NOMO-1 treated with dmso at 0.1 percent for 144 hours (cell line): ENCODE measurements around the gene LCE7A.

Source experiments
- DNase-seq: peaks from one replicate; lab custom pipeline; 2025; ENCODE audit not compliant: unreplicated experiment; lab: John Stamatoyannopoulos, UW

Gene LCE7A, protein sequence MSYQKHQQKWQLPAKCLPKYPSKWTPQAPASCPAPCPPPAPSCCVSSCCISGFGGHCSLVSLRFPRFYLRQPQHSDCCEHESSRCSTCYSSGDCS

DNA sequence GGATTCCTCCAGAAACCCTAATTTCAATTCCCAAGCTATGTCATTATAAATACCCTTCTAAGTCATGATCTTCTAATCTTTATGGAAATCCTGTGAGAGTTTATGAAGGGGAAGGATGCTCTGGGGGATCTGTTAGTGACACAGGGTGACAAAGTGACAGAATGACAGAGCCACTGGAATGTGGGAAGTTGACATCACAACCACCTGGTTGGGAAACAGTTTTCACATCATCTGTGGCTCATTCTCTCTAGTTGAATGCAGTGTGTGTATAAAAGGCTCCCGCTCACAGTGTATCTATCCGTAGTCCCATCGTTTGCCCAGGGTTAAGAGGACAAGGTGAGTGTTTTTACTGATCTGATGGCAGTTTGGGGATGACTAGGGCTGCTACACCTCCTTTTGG, at the start of gene LCE7A:
Gene LCE7A (plus strand): TSS at position 301 of the 400 bp plus-strand sequence. CDS start 702 bp downstream, outside the sequence.
- DNase-seq: no peak

DNA sequence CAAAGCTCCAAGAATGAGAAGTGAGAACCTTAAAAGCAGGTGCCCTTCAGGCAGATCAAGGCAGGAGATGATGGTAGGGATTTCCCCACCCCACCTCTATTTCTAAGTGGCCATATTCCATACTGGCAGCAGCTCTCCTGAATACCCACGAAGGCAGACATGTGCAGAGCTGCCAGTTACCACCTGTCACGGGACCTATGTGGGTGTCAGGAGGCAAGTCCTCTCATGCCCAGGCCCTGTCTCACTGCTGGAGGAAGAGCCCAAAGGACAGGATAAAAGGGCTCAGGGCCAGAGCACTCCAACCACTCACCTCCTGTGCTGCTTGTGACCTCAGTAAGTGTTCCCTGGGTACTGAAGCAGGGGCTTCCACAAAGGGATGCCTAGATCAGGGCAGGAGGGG, 48.7 kb upstream of the LCE7A start:
- DNase-seq: no peak

DNA sequence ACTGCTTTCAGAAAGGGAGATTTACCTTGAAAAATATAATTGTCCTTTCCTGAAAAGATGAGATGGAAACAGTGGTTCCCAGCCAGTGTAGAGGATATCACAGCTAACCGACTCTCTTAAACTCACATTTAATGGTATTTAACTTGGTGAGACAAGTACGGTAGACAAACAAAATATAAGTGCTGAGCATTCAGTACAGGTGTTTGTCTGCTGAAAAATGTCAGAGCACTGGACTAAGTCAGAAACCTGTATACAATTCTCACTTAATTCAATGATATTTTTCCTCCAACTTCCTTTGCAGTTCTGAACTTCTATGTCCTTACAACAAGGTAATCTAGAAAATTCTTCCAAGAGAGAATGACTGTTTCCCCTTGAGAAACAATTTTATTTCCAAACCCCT, 48.1 kb upstream of the LCE7A start, which contains the start of gene LCE1B:
Gene LCE1B (plus strand): TSS at position 301 of the 400 bp plus-strand sequence. CDS start 476 bp downstream, outside the sequence.
- no peak for DNase-seq

DNA sequence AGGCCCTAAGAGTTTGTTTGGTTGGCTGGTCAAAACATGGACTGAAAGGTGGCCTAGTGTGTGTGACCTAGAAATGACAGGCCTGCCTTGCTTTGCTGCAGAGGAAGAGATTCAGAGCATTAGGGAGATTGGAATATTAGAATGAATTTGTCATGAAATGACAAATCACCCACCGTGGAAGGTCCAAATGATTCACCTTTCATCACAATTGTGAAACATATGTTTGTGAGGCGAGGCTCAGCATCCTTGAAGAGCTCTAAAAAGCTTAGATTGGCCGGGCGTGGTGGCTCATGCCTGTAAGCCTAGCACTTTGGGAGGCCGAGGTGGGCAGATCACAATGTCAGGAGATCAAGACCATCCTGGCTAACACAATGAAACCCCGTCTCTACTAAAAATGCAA, 42.5 kb upstream of the LCE7A start:
- DNase-seq: no peak

DNA sequence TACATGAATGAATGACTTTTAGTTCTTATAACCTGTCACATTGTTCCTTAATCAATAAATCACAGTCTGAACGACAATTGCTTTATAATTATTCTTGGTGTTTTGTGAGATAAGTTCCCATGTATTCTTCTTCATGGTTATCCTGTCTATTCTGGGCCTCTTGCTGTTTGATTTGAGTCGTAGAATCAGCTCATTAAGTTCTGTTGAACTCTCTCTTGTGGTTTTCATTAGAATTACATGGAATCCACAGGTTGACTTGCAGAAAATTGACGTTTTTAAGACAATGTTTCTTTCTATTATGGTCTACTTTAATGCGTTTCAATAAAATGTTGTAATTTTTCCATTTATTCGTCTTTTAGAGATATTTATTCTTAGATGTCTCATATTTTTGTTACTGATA, 36.5 kb upstream of the LCE7A start:
- DNase-seq: no peak

DNA sequence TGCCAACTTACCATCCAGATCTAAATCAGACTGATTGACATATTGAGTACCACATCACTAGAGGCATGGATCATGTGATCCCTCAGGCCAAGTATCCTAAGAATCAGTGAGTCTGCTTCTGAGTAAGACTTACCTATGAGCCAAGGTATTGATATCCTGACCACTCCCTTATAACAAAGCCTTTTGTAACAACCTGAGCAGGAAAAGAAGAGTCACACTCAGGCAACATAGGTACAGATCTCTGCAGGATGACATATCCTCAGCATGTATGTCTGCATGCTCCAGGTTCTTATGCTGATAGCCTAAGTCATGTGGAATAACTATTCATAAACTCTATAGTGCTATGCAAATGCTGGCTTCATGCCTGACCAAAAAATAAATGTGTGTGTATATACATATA, 34.8 kb upstream of the LCE7A start:
- DNase-seq: no peak

DNA sequence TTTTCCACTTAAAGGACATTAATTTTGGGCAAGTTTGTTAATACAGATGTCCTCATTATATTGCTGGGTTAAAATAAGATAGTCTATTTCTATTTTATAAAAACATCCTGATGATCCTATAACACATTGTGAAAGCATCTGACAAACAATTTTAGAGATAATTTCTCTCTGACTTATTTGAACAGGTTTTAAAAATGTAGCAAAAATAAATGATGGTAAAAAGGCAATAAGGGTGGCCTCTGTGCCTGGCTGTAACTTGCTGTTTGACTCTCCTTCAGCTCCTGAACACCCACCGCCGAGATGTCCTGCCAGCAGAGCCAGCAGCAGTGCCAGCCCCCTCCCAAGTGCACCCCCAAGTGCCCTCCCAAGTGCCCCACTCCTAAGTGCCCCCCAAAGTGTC, 32.6 kb upstream of the LCE7A start, which contains the start of gene LCE1A:
Gene LCE1A (plus strand): TSS at position 301 of the 400 bp plus-strand sequence. CDS start 0 bp downstream, at position 301.
- no peak for DNase-seq

DNA sequence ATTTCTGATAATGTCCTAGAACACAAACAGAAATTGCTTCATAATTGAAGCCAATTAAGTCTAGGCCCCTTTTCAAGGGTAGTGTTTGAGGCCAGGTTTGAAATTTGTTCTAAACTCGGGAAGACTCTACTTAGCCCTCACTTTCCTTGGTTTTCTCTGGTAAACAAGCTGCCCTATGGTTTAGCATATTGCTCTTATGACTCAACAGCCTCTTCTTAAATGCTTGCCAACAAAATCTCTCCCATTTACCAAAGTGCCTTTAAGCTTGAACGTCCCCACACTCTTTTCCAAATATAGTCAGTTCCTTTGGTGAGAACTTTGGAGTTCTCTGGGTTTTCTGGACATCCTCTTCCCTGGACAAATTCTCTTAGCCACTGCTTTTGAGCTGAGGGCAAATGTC, 22.9 kb upstream of the LCE7A start:
- no peak for DNase-seq

DNA sequence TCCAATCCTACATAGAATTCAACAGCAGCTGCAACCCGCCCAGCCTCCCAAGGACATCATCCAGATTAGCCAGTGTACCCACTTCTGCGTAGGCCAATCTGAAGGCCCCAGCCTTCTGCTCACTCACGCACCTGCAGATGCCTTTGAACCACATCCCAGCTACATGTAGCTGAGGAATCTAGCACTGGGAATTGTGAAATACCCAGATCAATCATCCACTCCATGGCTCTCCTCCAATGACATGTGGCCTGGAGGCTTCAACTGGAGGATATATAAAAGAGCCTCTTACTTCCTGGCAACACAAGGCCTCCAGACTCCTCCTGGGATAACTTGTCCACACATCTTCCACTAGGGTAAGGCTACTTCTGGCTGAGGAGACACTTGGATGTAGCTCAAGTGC, 17.2 kb upstream of the LCE7A start, which contains the start of gene LCE6A:
Gene LCE6A (plus strand): TSS at position 301 of the 400 bp plus-strand sequence. CDS start 665 bp downstream, outside the sequence.
- no peak for DNase-seq

DNA sequence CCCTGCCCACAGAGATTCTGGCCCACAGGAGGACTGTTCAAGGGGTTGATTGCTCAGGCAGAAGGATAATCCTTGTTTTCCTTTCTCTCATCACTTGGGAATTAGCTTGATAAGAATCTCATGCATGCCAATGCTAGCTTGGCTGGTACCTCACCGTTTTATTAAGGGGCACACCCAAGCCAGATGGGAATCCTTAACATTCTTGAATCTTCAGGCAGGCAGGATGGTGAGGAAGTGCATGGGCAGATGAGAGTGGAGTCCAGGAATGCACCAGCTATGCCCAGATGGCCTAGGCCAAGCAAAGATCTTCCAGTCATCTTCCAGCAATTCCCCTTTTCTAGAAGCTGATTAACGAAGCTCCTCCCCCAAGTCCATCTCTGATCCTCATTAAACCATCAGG, 4.1 kb upstream of the LCE7A start:
- DNase-seq: no peak

DNA sequence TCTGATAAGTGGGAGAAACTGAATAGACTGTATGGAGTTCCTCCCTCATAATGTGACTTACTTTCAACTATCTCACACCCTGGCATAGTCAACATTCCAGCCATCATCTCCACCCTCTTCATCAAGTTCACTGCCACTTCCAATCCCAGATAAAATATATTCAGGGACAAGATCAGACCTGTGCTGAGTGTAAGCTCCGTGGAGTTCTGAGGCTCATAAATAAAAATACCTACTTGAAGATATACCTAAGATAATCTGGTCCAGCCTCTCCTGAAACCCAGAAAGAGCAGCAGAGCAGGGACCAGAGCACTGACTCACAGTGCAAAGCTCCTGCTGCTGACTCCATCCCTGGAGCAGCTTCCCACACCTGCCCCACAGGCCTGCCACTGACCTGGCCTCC, 1.7 kb upstream of the LCE7A start:
- DNase-seq: no peak

DNA sequence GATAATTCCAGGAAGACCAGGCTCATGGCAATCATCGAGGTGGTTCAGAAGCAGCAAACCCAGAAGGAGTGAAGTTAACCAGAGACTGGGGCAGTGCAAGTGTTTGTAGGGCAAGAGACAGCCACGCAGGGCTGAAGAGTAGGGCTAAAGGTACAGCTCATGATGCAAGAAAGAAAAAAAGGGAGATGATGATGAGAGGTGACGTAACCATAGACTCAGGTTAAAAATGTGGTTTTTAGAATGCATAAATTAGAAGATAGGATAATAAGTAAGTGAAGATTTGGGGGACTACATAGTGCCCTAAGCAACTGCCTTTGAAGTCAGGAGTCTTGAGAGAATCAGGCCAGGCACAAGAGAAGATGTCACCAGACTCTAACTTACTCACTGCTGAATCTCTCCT, 333 bp downstream of the LCE7A start:
- DNase-seq: no peak

DNA sequence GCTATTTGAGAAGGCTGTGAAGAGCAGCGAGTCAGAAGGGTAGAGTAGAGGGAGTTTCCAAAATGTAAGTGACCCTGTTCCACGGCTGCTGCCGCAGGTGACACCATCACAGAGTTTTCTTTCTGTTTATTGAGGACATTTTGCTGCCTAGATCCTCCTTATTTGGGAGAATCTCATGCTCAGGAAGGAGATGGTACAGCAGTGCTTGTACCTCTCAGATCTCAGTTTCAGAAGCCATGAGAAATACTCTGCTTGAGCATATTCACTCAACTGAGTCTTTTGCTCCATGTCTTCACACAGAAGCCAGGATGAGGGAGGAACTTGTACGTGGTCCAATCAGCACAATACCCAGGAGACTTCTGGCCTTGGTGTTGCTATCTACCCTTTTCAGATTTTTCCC, 1.6 kb downstream of the LCE7A start:
- DNase-seq: no peak

DNA sequence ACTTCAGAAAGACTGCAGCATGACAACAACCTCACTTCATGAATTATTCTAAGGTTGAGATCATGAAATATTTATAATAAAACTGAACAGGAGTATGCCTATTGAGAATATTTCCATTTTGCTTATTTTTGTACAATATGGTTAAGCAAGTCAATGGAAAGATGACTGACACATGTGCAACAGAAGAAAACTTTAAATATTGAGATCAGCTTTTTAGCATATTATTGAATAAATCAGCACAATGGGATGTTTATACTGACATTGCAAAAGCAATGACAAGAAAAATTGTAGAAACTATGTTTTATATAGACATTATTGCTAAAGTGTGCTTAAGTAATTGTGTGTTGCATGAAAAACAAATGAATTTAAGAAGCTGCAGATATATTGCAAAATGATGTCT, 4.6 kb downstream of the LCE7A start:
- DNase-seq: no peak

DNA sequence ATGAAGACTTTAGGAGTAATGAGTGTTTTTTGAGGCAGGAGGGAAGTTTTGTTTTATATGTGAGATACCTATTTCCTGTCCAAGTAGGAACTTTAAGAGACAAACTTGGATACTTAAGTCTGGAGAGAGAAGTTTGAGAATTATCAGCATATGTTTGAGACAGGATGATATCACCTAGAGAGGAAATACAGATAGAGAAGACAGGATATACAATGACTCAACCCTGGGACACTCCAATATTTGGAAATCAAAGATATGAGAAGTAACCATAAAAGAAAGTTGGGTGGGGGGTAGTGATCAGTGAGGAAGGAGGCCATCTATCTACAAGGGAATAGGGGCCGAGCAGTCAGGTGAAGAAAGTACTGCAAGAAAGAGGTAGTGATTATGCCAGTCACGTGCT, 6.5 kb downstream of the LCE7A start:
- DNase-seq: no peak

DNA sequence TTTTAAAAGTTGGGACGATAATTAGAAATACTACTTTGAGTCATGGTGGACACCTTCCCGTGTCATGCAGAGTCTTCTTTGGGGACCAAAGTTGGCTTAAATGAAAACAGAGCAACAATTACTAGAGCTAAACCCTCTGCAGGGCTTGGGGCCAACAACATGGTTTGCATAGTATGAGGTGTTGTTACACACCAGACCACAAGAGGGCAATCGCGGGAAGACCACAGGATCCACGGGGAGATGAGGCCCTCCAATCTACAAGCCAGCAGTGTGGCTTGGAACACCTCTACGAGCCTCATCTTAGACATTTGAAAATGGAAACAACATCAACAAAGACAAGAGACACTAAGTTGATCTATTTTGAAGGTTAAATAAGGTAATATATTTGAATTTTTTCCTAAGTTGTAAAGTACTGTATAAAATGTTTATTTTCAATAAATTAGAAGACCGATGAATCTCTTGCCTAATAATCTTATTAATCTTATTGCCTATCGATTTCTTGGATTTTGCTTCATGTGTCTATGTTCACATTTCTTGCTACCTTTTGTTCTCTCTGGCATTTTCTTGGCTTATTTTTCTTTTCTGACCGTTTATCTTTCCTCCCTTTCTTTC, 10.1 kb downstream of the LCE7A start:
- peak; percentile 13 for DNase-seq

DNA sequence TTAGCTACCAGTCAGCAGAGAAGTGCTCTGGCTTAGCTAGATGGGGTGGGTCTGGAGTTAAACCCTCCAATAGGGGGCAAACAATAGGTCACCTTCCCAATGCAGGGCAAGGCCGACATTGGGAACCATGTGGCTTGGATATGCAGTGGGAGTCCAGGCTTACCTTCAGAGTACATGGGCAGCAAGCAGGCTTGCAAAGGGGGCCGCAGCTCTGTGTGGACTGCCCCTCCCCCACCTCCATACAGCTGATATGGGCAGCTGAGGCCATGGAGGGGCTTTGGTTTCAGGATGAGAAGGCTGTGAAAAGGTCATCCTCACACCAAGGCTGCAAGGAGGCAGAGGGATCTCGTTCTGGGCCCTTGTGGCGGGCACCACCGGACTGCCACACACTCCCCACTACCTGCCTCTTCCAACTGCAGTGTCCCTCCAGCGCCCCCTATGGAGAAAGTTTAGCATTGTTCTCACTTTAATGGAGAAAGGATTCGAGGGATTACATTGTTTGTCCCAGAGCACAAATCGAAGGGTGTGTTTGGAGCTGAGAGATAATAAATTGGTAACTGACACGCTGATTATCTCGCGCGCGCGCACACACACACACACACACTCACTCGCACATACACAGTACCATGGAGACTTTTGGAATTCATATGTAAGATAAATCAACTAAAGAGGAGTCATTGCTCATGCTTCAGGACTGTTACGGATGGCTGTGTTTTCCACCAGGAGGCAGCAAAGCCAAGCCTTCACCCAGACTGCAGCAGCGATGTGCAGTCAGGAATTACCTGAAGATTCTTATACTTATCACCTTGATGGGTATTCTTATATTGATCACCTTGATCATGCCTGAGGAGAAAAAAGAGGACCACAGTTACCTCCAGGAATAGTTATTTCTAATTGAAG, 11.3 kb downstream of the LCE7A start:
- DNase-seq: no peak

DNA sequence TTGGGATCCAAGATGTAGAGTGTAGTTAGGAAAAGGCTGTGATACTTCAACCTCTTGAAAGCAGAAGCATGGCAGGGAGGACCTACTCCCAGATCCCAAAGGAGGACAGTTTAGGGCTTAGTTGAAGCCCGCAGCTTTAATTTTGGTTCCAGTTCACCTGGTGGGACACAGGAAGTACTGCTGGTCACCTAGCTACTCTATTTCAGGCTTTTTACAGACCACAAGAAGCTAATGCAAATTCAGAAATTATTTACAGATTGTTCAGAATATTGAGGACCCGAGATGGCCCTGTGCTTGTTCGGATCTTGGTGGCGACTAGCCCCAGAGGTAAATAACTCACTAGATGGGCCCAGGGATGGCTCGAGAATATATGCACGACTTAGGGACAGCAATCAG, 11.9 kb downstream of the LCE7A start:
- DNase-seq: no peak

DNA sequence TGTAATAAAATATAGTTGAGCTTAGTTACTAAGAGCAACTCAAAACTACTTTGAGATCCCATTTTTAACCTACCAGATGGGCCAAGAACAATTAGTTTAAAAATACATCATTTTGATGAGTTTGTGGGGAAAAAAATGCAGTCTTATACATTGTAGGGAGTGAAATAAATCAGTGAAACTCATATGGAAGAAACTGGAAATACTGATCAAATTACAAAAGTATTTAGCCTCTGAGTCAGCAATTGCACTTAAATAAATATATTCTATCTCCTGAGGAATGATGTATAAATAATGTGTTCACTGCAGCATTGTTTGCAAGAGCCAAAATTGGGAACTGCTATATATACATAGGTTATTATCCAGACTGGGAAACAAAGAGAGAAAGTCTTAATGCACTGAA, 13.7 kb downstream of the LCE7A start:
- no peak for DNase-seq

DNA sequence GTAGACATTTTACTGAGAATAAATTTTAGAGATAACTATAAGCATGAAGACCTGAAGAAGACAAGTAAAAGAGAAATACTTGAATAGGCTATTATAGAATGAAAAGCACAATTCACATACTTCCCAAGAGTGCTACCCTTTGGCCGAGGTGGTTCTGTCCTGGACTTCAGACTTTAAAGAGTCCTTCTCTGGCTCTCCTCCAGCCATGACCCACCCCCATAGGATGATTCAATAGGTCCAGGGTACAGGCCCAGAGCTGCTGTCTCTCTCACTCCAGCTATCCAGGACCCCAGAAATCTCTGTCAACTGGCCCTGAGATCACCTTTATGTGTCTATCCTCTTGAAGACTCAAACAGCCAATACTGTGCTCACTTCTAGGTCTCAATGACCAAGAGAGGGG, 17.0 kb downstream of the LCE7A start:
- no peak for DNase-seq

DNA sequence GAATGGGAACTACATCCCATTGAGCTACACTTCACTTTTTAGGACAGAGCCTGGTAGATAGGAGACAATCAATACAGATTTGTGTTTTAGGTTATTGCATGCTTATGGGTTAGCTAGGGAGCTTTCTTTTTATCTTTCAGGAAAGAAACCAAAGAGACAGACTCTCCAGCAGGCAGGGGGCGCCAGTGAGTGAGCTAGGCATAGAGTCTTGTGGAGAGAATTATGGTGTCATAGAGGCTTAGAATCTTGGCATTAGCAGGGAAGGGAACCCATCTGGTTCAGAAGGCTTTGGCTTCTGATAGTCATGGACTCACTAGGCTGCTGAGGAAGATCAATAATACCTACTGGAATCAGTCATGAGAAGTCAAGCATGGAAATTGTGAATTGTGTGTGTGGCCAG, 18.2 kb downstream of the LCE7A start, which contains the start of gene SMCP:
Gene SMCP (plus strand): TSS at position 281 of the 400 bp plus-strand sequence. CDS start 6,101 bp downstream, outside the sequence.
- DNase-seq: no peak
